NCI-H510A treated with DMSO at 0.1 percent for 48 hours (cell line): Measurements from ENCODE around the gene RABGEF1.
"Not testable (repeated sequence)": the region's sequence is repeated elsewhere in the genome, so short reads cannot be mapped to it uniquely, and the experiment has no call there.

Experiments
- DNase-seq: peaks from one replicate; lab custom pipeline; 2025; lab: John Stamatoyannopoulos, UW

The RABGEF1 gene

GRCh38 chr7:66765322-66766025, 24.9 kb downstream of the RABGEF1 start:
- DNase-seq: not testable (repeated sequence)

GRCh38 chr7:66766041-66766440, 25.5 kb downstream of the RABGEF1 start:
- no peak for DNase-seq

GRCh38 chr7:66767486-66767885, 27.0 kb downstream of the RABGEF1 start:
- DNase-seq: not testable (repeated sequence)

- DNase-seq: no peak
Observed at GRCh38 chr7:66768865-66769832, 28.6 kb downstream of the RABGEF1 start.

- DNase-seq: no peak
Observed at GRCh38 chr7:66769833-66770512, 29.4 kb downstream of the RABGEF1 start.

- no peak for DNase-seq
Observed at GRCh38 chr7:66771795-66772194, 31.3 kb downstream of the RABGEF1 start.

GRCh38 chr7:66773744-66774143, 33.2 kb downstream of the RABGEF1 start:
- not testable (repeated sequence) for DNase-seq

- not testable (repeated sequence) for DNase-seq
Observed at GRCh38 chr7:66776383-66776782, 35.9 kb downstream of the RABGEF1 start.

GRCh38 chr7:66776800-66777442, 36.4 kb downstream of the RABGEF1 start:
- no peak for DNase-seq

- DNase-seq: no peak
Observed at GRCh38 chr7:66778201-66778600, 37.7 kb downstream of the RABGEF1 start.

GRCh38 chr7:66779669-66780409, 39.3 kb downstream of the RABGEF1 start:
- no peak for DNase-seq

- DNase-seq: no peak
Observed at GRCh38 chr7:66781408-66782090, 41.0 kb downstream of the RABGEF1 start.

- not testable (repeated sequence) for DNase-seq
Observed at GRCh38 chr7:66782875-66783274, 42.3 kb downstream of the RABGEF1 start.

GRCh38 chr7:66783887-66784595, 43.5 kb downstream of the RABGEF1 start:
- not testable (repeated sequence) for DNase-seq

GRCh38 chr7:66790196-66790595, 49.7 kb downstream of the RABGEF1 start:
- no peak for DNase-seq

GRCh38 chr7:66790725-66791124, 50.2 kb downstream of the RABGEF1 start:
- DNase-seq: no peak

GRCh38 chr7:66800591-66800990, 60.1 kb downstream of the RABGEF1 start:
- no peak for DNase-seq

- no peak for DNase-seq
Observed at GRCh38 chr7:66804001-66804400, 63.5 kb downstream of the RABGEF1 start.

- no peak for DNase-seq
Observed at GRCh38 chr7:66807736-66808135, 67.2 kb downstream of the RABGEF1 start.

GRCh38 chr7:66810716-66811115, 70.2 kb downstream of the RABGEF1 start:
- DNase-seq: no peak
